ENCODE measurements around the gene GLUL.

The GLUL gene

GRCh38 chr1:182348961-182349747, 42.4 kb downstream of the GLUL start:
- no peak for TF ChIP-seq CTCF (IDR thresholded peaks at IDR 0.05; ENCODE audit: control extremely low read depth, extremely low read depth, low read depth, missing control alignments)
- ChIA-PET CTCF (interaction anchor here (1.0 kb wide), 1 partner anchor 20 kb away, joined by 3 read pairs; no protein-coding TSS in a partner anchor), POLR2A (no interaction called here)
- no peak for DNase-seq (ENCODE audit: extremely low spot score)

GRCh38 chr1:182347019-182347418, 44.6 kb downstream of the GLUL start:
- DNase-seq (ENCODE audit: extremely low spot score): no peak
- no peak for TF ChIP-seq CTCF (IDR thresholded peaks at IDR 0.05; ENCODE audit: control extremely low read depth, extremely low read depth, low read depth, missing control alignments)
- CTCF ChIA-PET: no interaction called here
- POLR2A ChIA-PET: no interaction called here

- ChIA-PET POLR2A (no interaction called here), CTCF (interaction anchor here (0.7 to 1.1 kb wide), 2 partner anchors 24 to 31 kb away, joined by 3 read pairs; no protein-coding TSS in a partner anchor)
- no peak for DNase-seq (ENCODE audit: extremely low spot score)
- no peak for TF ChIP-seq CTCF (IDR thresholded peaks at IDR 0.05; ENCODE audit: control extremely low read depth, extremely low read depth, low read depth, missing control alignments)
Observed at GRCh38 chr1:182340233-182341058, 51.1 kb downstream of the GLUL start.

GRCh38 chr1:182339684-182340083, 51.9 kb downstream of the GLUL start:
- no peak for DNase-seq (ENCODE audit: extremely low spot score)
- CTCF ChIA-PET: interaction anchor here (1.1 kb wide), 1 partner anchor 24 kb away, joined by 3 read pairs; no protein-coding TSS in a partner anchor
- no peak for TF ChIP-seq CTCF (IDR thresholded peaks at IDR 0.05; ENCODE audit: control extremely low read depth, extremely low read depth, low read depth, missing control alignments)
- POLR2A ChIA-PET: no interaction called here

- DNase-seq (ENCODE audit: extremely low spot score): no peak
- no peak for TF ChIP-seq CTCF (IDR thresholded peaks at IDR 0.05; ENCODE audit: control extremely low read depth, extremely low read depth, low read depth, missing control alignments)
- ChIA-PET POLR2A (no interaction called here), CTCF (interaction anchor here (0.7 to 1.4 kb wide), 3 partner anchors 25 to 196 kb away, joined by 3 to 4 read pairs (median 3); no protein-coding TSS in a partner anchor)
Observed at GRCh38 chr1:182338806-182339370, 52.7 kb downstream of the GLUL start.

Data from GM10248 (cell line).